ENCODE measurements around the gene CAMTA1.

The CAMTA1 gene

GRCh38 chr1:7401814-7402547 lies 616.7 kb downstream of the CAMTA1 start:
- Histone ChIP-seq H3K4me1 (ENCODE audit: control insufficient read depth in 5 of 5, insufficient read depth in 5 of 5, low read length in 5 of 5) (no peaks in the 10 kb centered on the region), H3K27me3 (ENCODE audit: control insufficient read depth in 5 of 5, insufficient read depth in 4 of 5, low read length in 5 of 5) (peaks cover 0 to 5% (median 0%) of the 10 kb centered on the region in 5 donors), H3K9me3 (ENCODE audit: control insufficient read depth in 5 of 5, low read length in 5 of 5) (peaks cover 4 to 10% (median 5%) of the 10 kb centered on the region in 5 donors), H3K27ac (ENCODE audit: low read depth, low read length) (no peak overlapping the region), H3K36me3 (ENCODE audit: control insufficient read depth in 5 of 5, insufficient read depth in 5 of 5, low read length in 5 of 5) (no peaks in the 10 kb centered on the region), H3K9ac (ENCODE audit: low read length in 5 of 5) (no peak overlapping the region), H3K4me3 (ENCODE audit: low read depth in 1 of 5, low read length in 5 of 5) (no peak overlapping the region)

- no peaks in the 10 kb centered on the region for H3K4me1 ChIP-seq (ENCODE audit: control insufficient read depth in 5 of 5, insufficient read depth in 5 of 5, low read length in 5 of 5)
- no peak overlapping the region for H3K9ac ChIP-seq (ENCODE audit: low read length in 5 of 5)
- no peak overlapping the region for H3K27ac ChIP-seq (ENCODE audit: low read depth, low read length)
- peaks cover 0 to 5% (median 0%) of the 10 kb centered on the region in 5 donors for H3K27me3 ChIP-seq (ENCODE audit: control insufficient read depth in 5 of 5, insufficient read depth in 4 of 5, low read length in 5 of 5)
- H3K9me3 ChIP-seq (ENCODE audit: control insufficient read depth in 5 of 5, low read length in 5 of 5), result peaks cover 4 to 10% (median 5%) of the 10 kb centered on the region in 5 donors
- no peak overlapping the region for H3K4me3 ChIP-seq (ENCODE audit: low read depth in 1 of 5, low read length in 5 of 5)
- H3K36me3 ChIP-seq (ENCODE audit: control insufficient read depth in 5 of 5, insufficient read depth in 5 of 5, low read length in 5 of 5), result no peaks in the 10 kb centered on the region
Measured at GRCh38 chr1:7402548-7402850, 617.2 kb downstream of the CAMTA1 start.

- H3K27me3 ChIP-seq (ENCODE audit: control insufficient read depth in 5 of 5, insufficient read depth in 4 of 5, low read length in 5 of 5), result peaks cover 0 to 5% (median 0%) of the 10 kb centered on the region in 5 donors
- no peaks in the 10 kb centered on the region for H3K36me3 ChIP-seq (ENCODE audit: control insufficient read depth in 5 of 5, insufficient read depth in 5 of 5, low read length in 5 of 5)
- H3K9me3 ChIP-seq (ENCODE audit: control insufficient read depth in 5 of 5, low read length in 5 of 5), result peaks cover 4 to 10% (median 5%) of the 10 kb centered on the region in 5 donors
Measured at GRCh38 chr1:7403265-7404045, 618.2 kb downstream of the CAMTA1 start.

GRCh38 chr1:7404046-7404742 lies 618.9 kb downstream of the CAMTA1 start:
- Histone ChIP-seq H3K9ac (ENCODE audit: low read length in 5 of 5) (no peak overlapping the region), H3K9me3 (ENCODE audit: control insufficient read depth in 5 of 5, low read length in 5 of 5) (peaks cover under 1 to 6% (median 4%) of the 10 kb centered on the region in 5 donors), H3K36me3 (ENCODE audit: control insufficient read depth in 5 of 5, insufficient read depth in 5 of 5, low read length in 5 of 5) (no peaks in the 10 kb centered on the region), H3K4me3 (ENCODE audit: low read depth in 1 of 5, low read length in 5 of 5) (no peak overlapping the region), H3K4me1 (ENCODE audit: control insufficient read depth in 5 of 5, insufficient read depth in 5 of 5, low read length in 5 of 5) (no peaks in the 10 kb centered on the region), H3K27me3 (ENCODE audit: control insufficient read depth in 5 of 5, insufficient read depth in 4 of 5, low read length in 5 of 5) (peaks cover 0 to 5% (median under 1%) of the 10 kb centered on the region in 5 donors), H3K27ac (ENCODE audit: low read depth, low read length) (no peak overlapping the region)

More at GRCh38 chr1:7403265-7404045, 618.2 kb downstream of the CAMTA1 start:
- no peak overlapping the region for H3K27ac ChIP-seq (ENCODE audit: low read depth, low read length)
- no peak overlapping the region for H3K4me3 ChIP-seq (ENCODE audit: low read depth in 1 of 5, low read length in 5 of 5)
- no peak overlapping the region for H3K9ac ChIP-seq (ENCODE audit: low read length in 5 of 5)
- no peaks in the 10 kb centered on the region for H3K4me1 ChIP-seq (ENCODE audit: control insufficient read depth in 5 of 5, insufficient read depth in 5 of 5, low read length in 5 of 5)

GRCh38 chr1:7405844-7406500 lies 620.7 kb downstream of the CAMTA1 start:
- no peaks in the 10 kb centered on the region for H3K9me3 ChIP-seq (ENCODE audit: control insufficient read depth in 5 of 5, low read length in 5 of 5)
- no peaks in the 10 kb centered on the region for H3K4me1 ChIP-seq (ENCODE audit: control insufficient read depth in 5 of 5, insufficient read depth in 5 of 5, low read length in 5 of 5)
- no peak overlapping the region for H3K4me3 ChIP-seq (ENCODE audit: low read depth in 1 of 5, low read length in 5 of 5)
- peaks cover 0 to 5% (median 2%) of the 10 kb centered on the region in 5 donors for H3K27me3 ChIP-seq (ENCODE audit: control insufficient read depth in 5 of 5, insufficient read depth in 4 of 5, low read length in 5 of 5)
- no peak overlapping the region for H3K9ac ChIP-seq (ENCODE audit: low read length in 5 of 5)
- H3K27ac ChIP-seq (ENCODE audit: low read depth, low read length), result no peak overlapping the region
- H3K36me3 ChIP-seq (ENCODE audit: control insufficient read depth in 5 of 5, insufficient read depth in 5 of 5, low read length in 5 of 5), result no peaks in the 10 kb centered on the region

- Histone ChIP-seq H3K27me3 (ENCODE audit: control insufficient read depth in 5 of 5, insufficient read depth in 4 of 5, low read length in 5 of 5) (peaks cover 0 to 5% (median 1%) of the 10 kb centered on the region in 5 donors), H3K9me3 (ENCODE audit: control insufficient read depth in 5 of 5, low read length in 5 of 5) (no peaks in the 10 kb centered on the region), H3K4me1 (ENCODE audit: control insufficient read depth in 5 of 5, insufficient read depth in 5 of 5, low read length in 5 of 5) (no peaks in the 10 kb centered on the region), H3K27ac (ENCODE audit: low read depth, low read length) (no peak overlapping the region), H3K36me3 (ENCODE audit: control insufficient read depth in 5 of 5, insufficient read depth in 5 of 5, low read length in 5 of 5) (no peaks in the 10 kb centered on the region), H3K9ac (ENCODE audit: low read length in 5 of 5) (no peak overlapping the region), H3K4me3 (ENCODE audit: low read depth in 1 of 5, low read length in 5 of 5) (no peak overlapping the region)
Measured at GRCh38 chr1:7406641-7407543, 621.6 kb downstream of the CAMTA1 start.

- peaks cover 0 to 5% (median 0%) of the 10 kb centered on the region in 5 donors for H3K27me3 ChIP-seq (ENCODE audit: control insufficient read depth in 5 of 5, insufficient read depth in 4 of 5, low read length in 5 of 5)
- no peaks in the 10 kb centered on the region for H3K36me3 ChIP-seq (ENCODE audit: control insufficient read depth in 5 of 5, insufficient read depth in 5 of 5, low read length in 5 of 5)
- H3K9ac ChIP-seq (ENCODE audit: low read length in 5 of 5), result no peak overlapping the region
- H3K4me1 ChIP-seq (ENCODE audit: control insufficient read depth in 5 of 5, insufficient read depth in 5 of 5, low read length in 5 of 5), result no peaks in the 10 kb centered on the region
- no peak overlapping the region for H3K27ac ChIP-seq (ENCODE audit: low read depth, low read length)
- no peaks in the 10 kb centered on the region for H3K9me3 ChIP-seq (ENCODE audit: control insufficient read depth in 5 of 5, low read length in 5 of 5)
- H3K4me3 ChIP-seq (ENCODE audit: low read depth in 1 of 5, low read length in 5 of 5), result no peak overlapping the region
Measured at GRCh38 chr1:7407544-7407895, 622.3 kb downstream of the CAMTA1 start.

- Histone ChIP-seq H3K9ac (ENCODE audit: low read length in 5 of 5) (no peak overlapping the region), H3K36me3 (ENCODE audit: control insufficient read depth in 5 of 5, insufficient read depth in 5 of 5, low read length in 5 of 5) (no peaks in the 10 kb centered on the region), H3K9me3 (ENCODE audit: control insufficient read depth in 5 of 5, low read length in 5 of 5) (no peaks in the 10 kb centered on the region), H3K4me3 (ENCODE audit: low read depth in 1 of 5, low read length in 5 of 5) (no peak overlapping the region), H3K27me3 (ENCODE audit: control insufficient read depth in 5 of 5, insufficient read depth in 4 of 5, low read length in 5 of 5) (peaks cover 0 to 5% (median 0%) of the 10 kb centered on the region in 5 donors), H3K27ac (ENCODE audit: low read depth, low read length) (no peak overlapping the region), H3K4me1 (ENCODE audit: control insufficient read depth in 5 of 5, insufficient read depth in 5 of 5, low read length in 5 of 5) (no peaks in the 10 kb centered on the region)
Measured at GRCh38 chr1:7407980-7408770, 622.9 kb downstream of the CAMTA1 start.

Data from subcutaneous abdominal adipose tissue (tissue), 5 donors.